GM19397 (cell line): ENCODE data around the gene CFAP58.
A peak's percentile ranks its signal among the peaks of the same experiment; 100 is the strongest.

ENCODE experiments used
- ATAC-seq: cut with Tn5 transposase; IDR thresholded peaks from one replicate; pipeline ENCODE4 v1.9.1; 2021; ENCODE audit warnings: mild to moderate bottlenecking, moderate library complexity; ENCODE audit not compliant: unreplicated experiment

The CFAP58 gene

GRCh38 chr10:104353325-104354048, at the start of gene CFAP58:
TSS of gene CFAP58 (plus strand) at chr10:104353833. CDS start at chr10:104353898, 65 bp downstream.
- peak; percentile 69 for ATAC-seq

GRCh38 chr10:104304356-104304745, 49.3 kb upstream of the CFAP58 start:
- no peak for ATAC-seq

DNA sequence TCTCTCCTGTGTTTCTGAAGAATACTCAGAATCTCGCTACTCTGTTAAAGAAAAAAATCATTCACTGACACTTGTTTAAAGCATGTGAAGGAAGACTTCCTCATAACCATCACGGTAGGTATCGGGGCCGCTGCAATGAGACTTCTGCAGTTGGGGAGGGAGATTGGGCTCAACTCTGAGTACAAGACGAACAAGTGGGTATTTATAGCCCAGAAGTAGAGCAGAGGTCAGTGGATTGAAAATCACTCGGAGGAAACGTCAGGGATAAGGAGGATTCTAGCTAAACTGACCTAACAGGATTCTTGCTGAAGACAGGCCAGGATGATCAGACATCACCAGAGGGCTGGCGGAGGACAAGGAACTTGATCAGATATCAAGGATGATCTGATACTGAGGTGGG, 48.7 kb upstream of the CFAP58 start:
- ATAC-seq = no peak

DNA sequence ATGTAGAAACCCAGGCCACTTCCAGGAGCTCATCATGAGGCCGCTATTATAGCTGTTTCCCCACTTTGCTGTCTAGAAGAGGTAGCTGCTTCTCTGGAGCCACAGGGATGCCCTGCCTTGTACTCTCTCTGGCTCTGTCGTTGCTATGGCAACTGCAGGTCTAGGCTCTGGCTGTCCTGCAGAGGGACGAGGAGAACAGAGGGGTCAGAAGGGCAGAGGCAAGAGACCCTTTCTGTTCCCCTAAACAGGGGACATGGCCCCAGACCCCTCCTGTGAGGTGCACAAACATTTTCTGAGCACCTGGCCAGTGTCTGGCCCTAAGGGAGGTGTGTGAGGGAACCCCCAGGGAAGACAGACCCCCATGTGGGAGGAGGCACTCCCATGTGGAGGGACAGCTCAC, 46.7 kb upstream of the CFAP58 start:
- ATAC-seq = no peak

- ATAC-seq = no peak
Measured at GRCh38 chr10:104307576-104308438, 45.8 kb upstream of the CFAP58 start.

DNA sequence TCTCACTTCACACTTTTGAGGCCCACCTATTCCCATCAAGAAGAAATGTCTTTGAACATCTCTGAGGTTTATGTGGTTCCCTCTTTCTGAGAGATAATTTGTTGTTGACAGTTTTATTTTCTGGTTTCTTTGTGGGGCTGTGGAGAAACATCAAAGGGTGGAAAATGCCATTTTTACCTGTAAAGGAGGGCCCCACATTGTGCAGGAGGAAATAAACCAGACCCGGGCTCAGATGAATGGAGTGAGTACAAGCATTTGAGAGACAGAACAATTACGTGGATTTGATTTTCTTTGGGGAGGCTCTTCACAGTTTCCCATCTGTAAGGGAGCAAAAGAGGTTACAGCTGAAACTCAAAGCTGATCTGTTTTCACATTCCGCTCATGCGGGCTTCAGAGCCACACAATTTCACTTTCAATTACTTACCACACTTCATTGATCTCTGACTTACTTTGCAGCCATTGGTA, 45.2 kb upstream of the CFAP58 start:
- peak; percentile 72 for ATAC-seq

DNA sequence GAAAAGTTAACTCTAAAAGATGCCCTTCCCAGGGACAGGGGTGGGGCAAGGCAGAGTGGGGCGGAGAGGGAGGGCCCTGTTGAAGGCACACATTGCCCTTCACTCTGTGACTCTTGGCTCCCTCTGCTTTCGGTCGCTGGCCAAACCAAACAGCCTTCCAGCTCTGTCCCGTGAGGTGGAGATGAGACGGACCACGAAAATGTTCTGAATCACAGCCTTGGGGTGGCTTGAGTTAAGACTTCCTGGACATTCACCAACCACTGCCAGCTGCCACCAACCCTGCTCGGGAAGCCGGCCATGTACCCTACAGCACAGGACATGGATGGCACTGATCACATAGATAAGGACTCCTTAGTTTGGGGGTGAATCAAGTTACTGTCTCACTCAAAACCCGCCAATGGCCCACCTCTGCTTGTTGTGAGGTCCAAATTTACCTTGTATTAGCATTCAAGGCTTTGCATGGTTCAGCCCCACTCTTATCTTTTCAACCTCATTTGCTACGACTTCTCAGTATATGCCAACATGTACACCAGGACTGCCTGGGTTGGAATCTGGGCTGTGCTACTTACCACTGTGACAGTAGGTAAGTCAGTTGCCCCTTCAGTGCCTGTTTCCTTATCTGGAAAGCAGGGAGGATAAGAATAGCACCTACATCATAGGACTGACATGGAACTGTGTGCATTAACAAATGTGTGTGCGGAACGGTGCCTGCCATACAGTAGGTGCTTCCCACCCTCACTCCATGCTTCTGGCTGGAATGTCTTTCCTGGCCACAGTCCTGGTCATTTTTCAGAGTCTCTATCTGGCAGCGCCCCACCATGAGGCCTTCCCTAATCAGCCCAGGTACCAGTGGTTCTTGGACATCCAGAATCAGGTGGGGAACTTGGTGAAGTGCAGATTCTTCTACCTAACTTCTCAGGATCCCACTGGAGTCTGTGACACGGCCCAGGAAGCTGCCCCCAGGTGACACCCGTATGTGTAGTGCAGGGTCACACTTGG, 43.4 kb upstream of the CFAP58 start:
- no peak for ATAC-seq

DNA sequence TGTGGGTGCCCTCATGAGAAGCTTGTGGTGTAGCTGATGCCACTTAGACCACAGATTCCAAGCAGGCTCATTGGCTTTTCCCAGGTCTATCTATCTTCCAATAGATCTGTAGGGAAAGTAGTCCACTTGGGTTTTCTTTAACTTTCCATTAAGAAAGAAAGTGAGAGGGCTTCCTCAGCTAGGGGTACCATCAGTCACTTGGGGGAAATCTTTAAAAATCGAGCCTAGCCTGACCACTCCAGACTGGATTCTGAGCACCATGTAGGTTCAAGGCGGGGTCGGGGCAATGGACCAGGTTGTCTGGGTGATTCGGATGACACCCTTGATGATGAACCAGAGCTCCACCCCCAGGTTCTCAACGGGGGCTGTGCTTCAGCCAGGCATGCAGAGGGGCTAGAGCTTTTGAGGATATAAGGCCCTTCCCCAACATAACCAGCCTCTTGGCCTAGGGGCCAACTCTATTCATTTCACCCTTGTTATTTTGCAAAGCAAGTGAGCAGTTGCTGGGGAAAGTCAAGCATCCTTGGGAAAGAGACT, 42.4 kb upstream of the CFAP58 start:
- no peak for ATAC-seq

DNA sequence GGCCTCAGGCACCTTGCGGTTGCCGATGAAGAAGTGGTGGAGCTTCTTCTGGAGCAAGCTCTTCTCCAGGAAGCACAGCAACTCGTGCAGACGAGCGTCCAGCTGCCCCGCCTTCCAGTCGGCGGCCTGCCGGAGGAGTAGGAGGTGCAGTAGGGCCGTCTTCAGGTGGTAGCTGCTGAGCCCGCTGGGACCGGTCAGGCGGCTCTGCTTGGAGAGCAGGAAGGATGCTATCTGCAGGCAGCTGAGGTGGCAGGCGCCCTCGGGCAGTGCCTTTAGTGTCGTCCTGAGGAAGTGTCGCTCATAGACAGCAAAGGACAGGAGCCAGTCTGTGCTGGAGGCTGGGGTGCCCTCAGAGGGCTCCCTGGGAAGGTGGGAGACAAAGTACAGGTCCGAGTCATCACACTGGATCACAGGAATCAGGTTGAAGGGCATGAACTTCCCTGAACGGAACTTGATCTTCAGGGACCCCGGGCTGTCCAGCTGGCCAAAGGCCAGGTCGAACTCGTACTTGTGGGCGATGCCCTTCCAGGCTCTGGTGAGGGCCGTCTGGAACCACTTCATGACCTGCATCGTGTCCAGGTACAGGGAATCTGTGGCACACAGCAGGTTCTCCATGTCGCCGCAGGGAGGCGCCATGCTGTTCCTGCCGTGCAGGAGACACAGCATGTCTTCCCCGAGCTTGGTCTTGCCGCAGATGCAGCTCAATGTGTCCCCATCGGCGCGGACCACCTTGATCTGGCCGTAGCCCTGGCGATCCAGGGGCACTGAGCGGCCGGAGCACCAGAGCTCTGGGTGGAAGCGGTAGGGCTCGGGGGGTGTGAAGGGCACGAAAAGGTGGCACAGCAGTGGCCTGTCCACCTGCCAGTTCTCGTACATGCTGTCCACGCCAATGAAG, 38.8 kb upstream of the CFAP58 start:
- no peak for ATAC-seq

DNA sequence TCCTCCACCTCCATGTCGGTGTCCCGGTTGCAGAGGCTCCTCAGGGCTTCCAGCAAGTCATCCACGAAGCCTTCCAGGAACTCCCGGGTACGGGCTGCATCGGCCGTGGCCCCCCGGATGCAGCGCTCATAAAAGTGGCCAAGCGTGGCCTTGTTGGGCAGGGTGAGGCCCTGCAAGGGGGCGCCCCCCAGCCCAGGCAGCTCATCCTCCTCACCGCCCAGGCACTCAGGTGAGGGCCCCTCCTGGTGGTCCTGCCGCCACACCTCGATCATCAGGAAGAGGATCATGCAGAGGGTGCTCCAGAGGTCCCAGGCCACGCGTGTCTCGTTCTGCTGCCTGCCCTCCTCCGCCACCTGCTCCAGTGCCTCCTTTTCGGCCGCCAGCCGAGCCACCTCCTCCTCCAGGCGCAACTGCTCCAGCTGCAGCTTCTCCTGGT, 38.1 kb upstream of the CFAP58 start:
- no peak for ATAC-seq

DNA sequence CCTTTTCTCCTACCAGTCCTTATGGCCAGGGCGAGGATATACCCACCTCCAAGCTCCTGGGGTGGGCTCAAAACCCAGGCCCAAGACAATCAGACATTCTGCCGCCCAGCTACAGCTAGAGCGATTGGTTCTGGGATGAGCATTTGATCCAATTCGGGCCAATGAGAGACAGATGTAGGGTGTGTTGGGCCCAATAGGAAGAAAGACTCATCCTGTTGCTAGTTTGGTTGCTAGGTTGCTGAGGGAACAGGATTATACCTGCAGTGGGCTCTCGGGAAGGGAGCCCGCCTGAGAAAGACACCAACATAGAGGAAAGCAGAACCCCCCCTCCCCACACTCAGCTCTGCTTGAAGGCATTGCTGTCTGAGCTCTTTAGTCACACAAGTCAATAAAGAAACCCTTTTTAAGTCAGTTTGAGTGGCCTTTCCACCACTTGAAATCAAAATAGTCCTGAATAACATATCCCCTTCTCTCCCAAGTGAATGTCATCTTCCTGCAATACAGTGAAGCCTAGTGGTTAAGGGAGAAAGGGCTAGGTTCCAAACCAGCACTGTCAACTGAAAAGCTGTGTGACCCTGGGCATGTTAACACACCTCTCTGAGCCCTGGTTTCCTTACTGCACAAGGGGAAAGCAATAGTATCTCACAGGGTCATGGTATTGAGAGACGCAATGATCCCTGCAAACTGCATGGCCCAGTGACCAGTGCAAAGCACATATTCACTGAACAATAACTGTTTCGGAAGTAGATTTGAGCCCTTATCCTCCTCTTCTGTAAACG, 37.1 kb upstream of the CFAP58 start:
- ATAC-seq = no peak

DNA sequence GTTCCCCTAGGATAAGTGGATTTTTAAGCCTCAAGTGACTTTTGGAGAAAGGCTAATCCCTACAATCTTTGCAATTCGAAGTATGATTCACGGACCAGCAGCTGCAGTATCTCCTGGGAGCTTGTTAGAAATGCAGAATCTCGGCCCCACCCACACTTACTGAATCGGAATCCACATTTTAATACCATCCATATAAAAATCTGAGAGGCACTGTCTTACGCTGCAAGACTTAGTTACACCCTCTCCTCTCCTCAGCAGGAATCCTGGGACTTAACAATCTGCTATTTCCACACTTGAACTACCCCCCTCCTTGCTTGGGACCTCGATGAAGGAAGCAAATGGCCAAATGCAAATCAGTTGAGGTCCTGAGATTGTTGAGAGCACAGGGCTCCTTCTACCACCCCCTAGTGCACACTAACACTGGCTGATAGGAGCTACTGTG, 36.3 kb upstream of the CFAP58 start:
- no peak for ATAC-seq

GRCh38 chr10:104317726-104318299, 35.8 kb upstream of the CFAP58 start:
- ATAC-seq = no peak

DNA sequence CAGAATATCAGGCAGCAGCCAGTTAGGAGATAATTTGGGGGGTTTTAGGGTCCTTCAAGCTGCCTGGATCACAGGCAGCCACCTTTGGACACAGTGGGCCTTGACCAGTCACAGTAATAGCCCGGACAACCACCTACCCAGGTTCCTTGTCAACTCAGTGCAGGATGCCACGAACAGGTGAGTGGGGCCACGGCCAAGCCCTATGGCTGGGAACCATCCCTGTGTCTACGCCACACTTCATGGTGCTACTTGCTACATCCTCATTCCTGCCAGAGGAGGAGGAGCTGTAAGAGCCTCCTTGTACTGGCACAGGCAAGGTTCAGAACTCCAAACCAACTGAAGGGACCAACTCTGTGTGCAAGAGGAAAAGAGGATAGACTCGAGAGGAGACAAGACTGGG, 35.3 kb upstream of the CFAP58 start:
- no peak for ATAC-seq

DNA sequence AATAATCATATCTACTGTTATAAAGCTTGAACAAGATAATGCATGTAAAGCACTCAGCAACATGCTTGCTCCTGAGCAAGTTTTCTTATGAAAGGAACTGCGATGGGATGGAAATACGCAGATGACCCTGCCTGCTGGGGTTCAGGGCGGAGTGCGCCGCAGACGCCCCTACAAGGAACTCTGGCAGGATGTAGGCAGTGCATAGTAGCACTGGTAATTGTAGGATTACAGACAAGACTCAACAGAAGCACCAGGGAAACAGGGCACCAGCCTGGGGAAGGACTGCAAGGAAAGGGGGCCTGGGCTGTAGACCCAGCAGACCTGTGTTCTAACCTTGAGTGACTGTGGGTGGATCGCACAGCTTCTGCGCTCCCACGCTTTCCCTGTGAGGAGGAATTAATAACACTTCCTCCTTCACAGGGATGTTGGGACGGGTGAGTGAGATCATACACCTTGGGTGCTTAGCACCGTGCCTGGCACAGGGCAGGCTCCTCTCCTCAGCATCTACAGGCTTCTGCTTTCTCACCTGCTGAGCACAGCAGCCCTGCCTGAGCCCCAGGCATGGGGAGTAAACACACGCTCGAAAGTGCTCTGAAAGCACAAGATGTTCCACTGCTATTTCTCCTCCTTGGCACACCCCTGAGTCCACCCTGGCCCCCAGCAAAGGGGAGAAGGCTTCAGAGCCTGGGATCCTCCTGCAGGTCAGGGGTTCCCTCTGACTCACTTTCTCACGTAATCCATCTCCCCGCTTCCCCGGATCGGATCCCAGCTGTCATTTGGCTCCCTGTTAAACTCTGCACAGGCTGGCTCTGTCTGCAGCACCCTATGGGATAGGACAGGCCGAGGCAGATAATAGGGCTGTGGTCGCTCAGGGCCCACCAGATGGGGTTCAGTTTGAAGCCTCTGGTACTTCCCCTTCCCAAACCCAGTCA, 34.6 kb upstream of the CFAP58 start:
- no peak for ATAC-seq

DNA sequence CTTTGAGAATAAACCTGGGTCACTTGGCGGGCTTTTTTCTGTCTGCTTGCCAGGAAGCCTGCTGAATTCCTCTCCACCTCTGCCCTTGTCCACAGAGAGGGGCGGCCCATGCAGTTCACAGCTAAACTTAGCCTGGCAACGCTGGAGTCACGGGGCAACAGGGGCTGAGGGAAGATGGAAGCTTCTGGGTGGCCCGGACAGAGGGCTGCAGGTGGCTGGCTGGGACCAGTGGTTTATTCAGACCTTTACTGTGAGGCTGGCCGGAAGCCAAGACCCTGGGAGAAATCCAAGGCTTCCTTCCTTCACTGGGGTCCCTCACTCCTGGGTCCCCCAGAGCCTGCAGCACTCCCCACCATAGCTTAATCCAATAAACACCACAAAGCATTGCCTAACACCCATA, 32.4 kb upstream of the CFAP58 start:
- ATAC-seq = no peak

DNA sequence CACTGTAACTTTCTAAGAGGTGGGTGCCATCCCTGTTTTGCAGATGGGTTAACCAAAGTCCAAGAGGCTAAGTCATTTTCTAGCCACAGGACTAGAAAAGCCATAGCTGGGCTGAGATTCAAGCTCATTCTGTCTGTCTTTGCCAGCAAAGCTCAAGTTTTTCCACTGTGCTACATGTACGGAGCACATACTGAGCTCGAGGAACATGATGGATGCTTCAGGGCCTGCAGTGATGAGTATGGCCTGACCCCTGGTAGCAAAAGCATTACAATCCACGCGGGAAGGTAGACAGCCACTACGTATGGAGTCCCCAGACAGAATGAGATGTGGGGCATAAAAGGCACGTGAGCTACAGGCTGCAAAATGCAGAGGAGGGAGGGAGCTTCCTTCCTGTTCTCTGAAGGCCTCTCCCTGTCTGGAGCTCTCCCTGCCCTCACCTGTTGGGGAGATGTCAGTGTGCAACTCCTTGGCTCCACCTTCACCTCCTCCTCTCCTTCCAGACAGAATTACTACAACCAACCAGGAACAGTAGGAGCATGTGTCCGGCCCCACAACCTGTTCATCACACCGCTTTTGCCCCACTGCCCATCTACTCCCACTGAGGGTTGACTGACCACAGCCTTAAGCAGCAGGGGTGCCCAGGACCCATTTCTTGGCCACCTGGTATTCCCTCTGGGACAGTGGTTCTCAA, 31.8 kb upstream of the CFAP58 start:
- peak; percentile 6 for ATAC-seq
